Muscle of leg (tissue), 11 donors: ENCODE data around the gene GATC. TPM values are rescaled to one million over a fixed set of nuclear protein-coding genes. Genes with fewer than 3 reads are reported as not detected.
"Not testable (repeated sequence)": the region's sequence is repeated elsewhere in the genome, so short reads cannot be mapped to it uniquely, and the experiment has no call there.

Experiments used
- DNase-seq: peaks from one replicate; pipeline ENCODE4 v3.0.0; 2013
- H3K27ac ChIP-seq: one replicate; pipeline ENCODE4 v1.5.1; 2013; ENCODE audit warnings: mild to moderate bottlenecking, low read length, control low read depth
- H3K27me3 ChIP-seq: one replicate; pipeline ENCODE4 v1.6.1; 2013; ENCODE audit warnings: low read length; ENCODE audit not compliant: control insufficient read depth, insufficient read depth
- H3K36me3 ChIP-seq: one replicate; pipeline ENCODE4 v1.6.1; 2013; ENCODE audit warnings: low read length; ENCODE audit not compliant: control insufficient read depth, insufficient read depth
- H3K4me1 ChIP-seq: one replicate; pipeline ENCODE4 v1.6.1; 2013; ENCODE audit warnings: low read length; ENCODE audit not compliant: control insufficient read depth, insufficient read depth
- H3K4me3 ChIP-seq: one replicate; pipeline ENCODE4 v1.5.1; 2013; ENCODE audit warnings: low read length, control low read depth
- H3K9me3 ChIP-seq: replicated peaks from 2 replicates; pipeline ENCODE4 v1.6.1; 2013; ENCODE audit warnings: low read depth, low read length; ENCODE audit not compliant: control insufficient read depth
- WGBS: methylation state at CpG from one replicate; pipeline ENCODE4 v1.1.5; 2013; ENCODE audit warnings: missing lambda C conversion rate; ENCODE audit not compliant: insufficient coverage; 5-methylcytosine and 5-hydroxymethylcytosine counted together
- polyA plus RNA-seq, 8 donors: library from polyadenylated mRNA; unstranded; fragments of 120-200 nt; gene quantifications; one replicate each; pipeline versions ENCODE4 v1.2.1 to v1.2.3, GENCODE V29; 2013; ENCODE audit warnings: inconsistent platforms in 1 of 8, low replicate concordance in 1 of 8; ENCODE audit not compliant: insufficient read length in 8 of 8, insufficient read depth in 1 of 8
- total RNA-seq: library from RNA; stranded (reverse); fragments of 120-200 nt; gene quantifications from one replicate; pipeline ENCODE4 v1.2.4, GENCODE V29; 2013

The GATC gene
- total and polyA plus RNA-seq, 9 donors = 12.1 to 21.6 (median 15.1) TPM

- Histone ChIP-seq H3K9me3 (no peaks in the 10 kb centered on the region), H3K4me1 (no peaks in the 10 kb centered on the region), H3K27me3 (no peaks in the 10 kb centered on the region), H3K27ac (no peak overlapping the region), H3K36me3 (peaks cover 12% of the 10 kb centered on the region), H3K4me3 (no peak overlapping the region)
- no peak for DNase-seq
- WGBS = 71% methylated on average over 1 of the region's 1 CpG
Measured at GRCh38 chr12:120480211-120480610, 34.0 kb downstream of the GATC start.

GRCh38 chr12:120481022-120481767 is 35.0 kb downstream of the GATC start:
- Histone ChIP-seq H3K27ac (no peak overlapping the region), H3K4me1 (no peaks in the 10 kb centered on the region), H3K4me3 (no peak overlapping the region), H3K9me3 (no peaks in the 10 kb centered on the region), H3K27me3 (no peaks in the 10 kb centered on the region), H3K36me3 (peaks cover 12% of the 10 kb centered on the region)
- no peak for DNase-seq
- 95% methylated on average over 4 of the region's 9 CpGs for WGBS

GRCh38 chr12:120483621-120484020 is 37.4 kb downstream of the GATC start:
- Histone ChIP-seq H3K27me3 (no peaks in the 10 kb centered on the region), H3K4me3 (no peak overlapping the region), H3K9me3 (no peaks in the 10 kb centered on the region), H3K27ac (no peak overlapping the region), H3K4me1 (no peaks in the 10 kb centered on the region), H3K36me3 (peaks cover 15% of the 10 kb centered on the region)
- WGBS = 94% methylated on average over 1 of the region's 1 CpG
- DNase-seq = no peak

GRCh38 chr12:120485961-120486881 is 40.0 kb downstream of the GATC start:
- DNase-seq = no peak
- Histone ChIP-seq H3K9me3 (no peaks in the 10 kb centered on the region), H3K4me1 (no peaks in the 10 kb centered on the region), H3K27me3 (no peaks in the 10 kb centered on the region), H3K4me3 (no peak overlapping the region), H3K36me3 (peaks cover 27% of the 10 kb centered on the region), H3K27ac (no peak overlapping the region)
- no CpG with 5 or more reads among the region's 7 CpGs for WGBS

GRCh38 chr12:120487552-120487951 is 41.3 kb downstream of the GATC start:
- not testable (repeated sequence) for H3K9me3 ChIP-seq, H3K4me3 ChIP-seq, H3K27ac ChIP-seq, H3K27me3 ChIP-seq, H3K4me1 ChIP-seq, DNase-seq
- WGBS = no CpG with 5 or more reads among the region's 7 CpGs
- peaks cover 19% of the 10 kb centered on the region for H3K36me3 ChIP-seq

- Histone ChIP-seq H3K27me3 (no peaks in the 10 kb centered on the region), H3K4me3 (no peak overlapping the region), H3K9me3 (no peaks in the 10 kb centered on the region), H3K36me3 (peaks cover 19% of the 10 kb centered on the region), H3K4me1 (no peaks in the 10 kb centered on the region), H3K27ac (no peak overlapping the region)
- no peak for DNase-seq
- 66% methylated on average over 5 of the region's 5 CpGs for WGBS
Measured at GRCh38 chr12:120488057-120488640, 41.9 kb downstream of the GATC start.

GRCh38 chr12:120489018-120489417 is 42.8 kb downstream of the GATC start:
- no peak for DNase-seq
- H3K36me3 ChIP-seq = peaks cover 19% of the 10 kb centered on the region
- H3K4me3 ChIP-seq = no peak overlapping the region
- WGBS = 84% methylated on average over 4 of the region's 4 CpGs
- no peak overlapping the region for H3K27ac ChIP-seq
- no peaks in the 10 kb centered on the region for H3K9me3 ChIP-seq
- H3K4me1 ChIP-seq = no peaks in the 10 kb centered on the region
- H3K27me3 ChIP-seq = no peaks in the 10 kb centered on the region

- Histone ChIP-seq H3K27ac (no peak overlapping the region), H3K4me1 (peaks cover 4% of the 10 kb centered on the region), H3K36me3 (peaks cover 19% of the 10 kb centered on the region), H3K4me3 (no peak overlapping the region), H3K27me3 (no peaks in the 10 kb centered on the region), H3K9me3 (no peaks in the 10 kb centered on the region)
- DNase-seq = no peak
- 95% methylated on average over 4 of the region's 5 CpGs for WGBS
Measured at GRCh38 chr12:120490325-120490724, 44.1 kb downstream of the GATC start.

- 100% methylated on average over 1 of the region's 2 CpGs for WGBS
- Histone ChIP-seq H3K36me3 (peaks cover 19% of the 10 kb centered on the region), H3K27ac (no peak overlapping the region), H3K9me3 (no peaks in the 10 kb centered on the region), H3K4me1 (peaks cover 6% of the 10 kb centered on the region), H3K4me3 (no peak overlapping the region), H3K27me3 (no peaks in the 10 kb centered on the region)
- DNase-seq = no peak
Measured at GRCh38 chr12:120490833-120491512, 44.7 kb downstream of the GATC start.
